Measurements from ENCODE around the gene ZFAND2B.

DNA sequence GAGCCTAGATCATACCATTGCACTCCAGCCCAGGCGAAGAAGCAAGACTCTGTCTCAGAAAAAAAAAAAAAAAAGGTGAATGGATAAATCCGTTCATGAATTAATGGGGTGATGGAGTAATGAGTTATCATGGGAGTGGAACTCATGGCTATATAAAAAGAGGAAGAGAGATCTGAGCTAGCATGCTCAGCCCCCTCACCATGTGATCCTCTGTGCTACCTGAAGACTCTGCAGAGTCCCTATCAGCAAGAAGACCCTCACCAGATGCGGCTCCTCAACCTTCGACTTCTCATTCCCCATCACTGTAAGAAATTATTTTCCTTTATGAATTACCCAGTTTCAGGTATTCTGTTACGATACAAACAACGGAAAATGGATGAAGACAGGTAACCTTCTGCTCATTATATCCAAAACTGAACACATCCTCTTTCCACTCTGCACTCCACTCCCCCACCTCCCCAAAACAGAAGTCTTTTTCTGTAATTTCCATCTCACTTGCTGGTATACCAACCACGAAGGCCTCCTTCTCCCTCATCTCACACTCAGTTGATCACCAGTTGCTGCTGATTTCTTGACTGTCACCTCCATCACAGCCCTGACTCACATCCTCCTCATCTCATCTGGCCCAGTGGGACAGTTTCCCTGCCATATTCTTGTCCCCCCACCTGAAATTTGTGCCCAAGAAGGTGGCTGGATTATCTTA is 19.7 kb upstream of the ZFAND2B start:
- TF ChIP-seq CTCF (IDR thresholded peaks at IDR 0.05) (no peak), POLR2A (IDR thresholded peaks at IDR 0.05) (no peak)

All from upper lobe of left lung (tissue), 4 donors.